GM13977 (cell line): Measurements from ENCODE around the gene RPA4.

ENCODE experiments used
- DNase-seq: peaks from one replicate; pipeline ENCODE4 v3.0.0; 2012; ENCODE audit warnings: low spot score
- CTCF ChIP-seq: IDR thresholded peaks from 2 replicates; pipeline ENCODE4 v1.5.1; 2012; ENCODE audit warnings: mild to moderate bottlenecking, control low read depth; ENCODE audit not compliant: insufficient read depth; ENCODE audit errors: extremely low read depth, missing control alignments
- in situ Hi-C: fragments of 300-500 bp; cut with MboI; formaldehyde crosslinking; loops from one replicate; pipeline ENCODE4 v1.12.0; 2022; ENCODE audit warnings: low sequenced_read_pairs, low pct_unique_long_range_greater_than_20kb, mixed read lengths, inconsistent platforms; ENCODE audit not compliant: unreplicated experiment

RPA4 gene

GRCh38 chrX:96906741-96907140 is 23.0 kb downstream of the RPA4 start:
- in situ Hi-C loops, result no loop called here
- DNase-seq, result no peak
- TF ChIP-seq CTCF, result no peak

DNA sequence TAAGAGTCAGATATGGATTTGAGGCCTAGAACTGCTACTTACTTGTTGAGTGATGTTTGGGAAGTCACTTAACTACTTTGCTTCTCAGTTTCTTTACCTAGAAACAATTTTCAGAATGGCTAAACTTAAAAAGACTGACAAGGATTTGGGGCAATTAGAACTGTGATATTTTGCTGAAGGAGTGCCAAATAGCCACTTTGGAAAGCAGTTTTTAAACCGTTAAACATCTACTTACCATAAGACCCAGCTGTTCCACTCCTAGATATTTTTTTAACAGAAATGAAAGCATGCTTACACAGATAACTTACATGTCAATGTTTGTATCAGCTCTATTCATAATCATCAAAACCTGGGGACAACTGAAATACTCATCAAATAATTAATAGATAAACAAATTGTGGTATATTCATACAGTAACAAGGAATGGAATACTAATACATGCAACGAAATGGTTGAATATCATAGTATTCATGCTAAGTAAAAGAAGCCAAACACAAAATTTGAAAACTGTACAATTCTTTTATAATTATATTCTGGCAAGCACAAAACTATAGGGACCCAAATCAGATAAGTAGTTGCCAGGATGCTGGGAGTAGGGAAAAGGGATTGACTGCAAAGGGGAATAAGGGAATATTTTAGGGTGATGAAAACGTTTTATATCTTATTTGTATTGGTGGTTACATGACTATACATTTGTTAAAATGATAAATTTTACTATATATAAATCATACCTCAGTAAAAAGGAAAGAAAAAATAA is 24.0 kb downstream of the RPA4 start:
- TF ChIP-seq CTCF, result no peak
- DNase-seq, result no peak
- in situ Hi-C loops, result no loop called here

DNA sequence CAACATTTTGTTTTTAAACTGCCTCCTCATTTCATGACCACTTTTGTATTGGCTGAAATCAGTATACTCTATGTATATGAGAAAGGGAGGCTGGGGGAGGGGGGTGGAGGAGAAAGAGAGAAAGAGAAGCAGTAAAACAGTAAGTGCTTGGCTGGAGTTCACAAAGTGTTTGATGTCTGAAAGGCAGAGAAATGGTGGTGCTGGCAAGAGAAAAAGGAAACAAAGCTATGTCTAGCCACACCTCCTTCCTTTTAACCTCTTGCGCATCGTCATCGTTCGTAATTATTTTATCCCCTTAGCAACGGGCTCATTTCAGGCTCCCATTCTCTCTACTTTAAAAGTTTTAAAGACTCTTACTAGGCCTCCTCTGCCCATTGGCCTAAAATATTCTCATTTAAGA is 25.6 kb downstream of the RPA4 start:
- in situ Hi-C loops, result no loop called here
- no peak for DNase-seq
- no peak for TF ChIP-seq CTCF

DNA sequence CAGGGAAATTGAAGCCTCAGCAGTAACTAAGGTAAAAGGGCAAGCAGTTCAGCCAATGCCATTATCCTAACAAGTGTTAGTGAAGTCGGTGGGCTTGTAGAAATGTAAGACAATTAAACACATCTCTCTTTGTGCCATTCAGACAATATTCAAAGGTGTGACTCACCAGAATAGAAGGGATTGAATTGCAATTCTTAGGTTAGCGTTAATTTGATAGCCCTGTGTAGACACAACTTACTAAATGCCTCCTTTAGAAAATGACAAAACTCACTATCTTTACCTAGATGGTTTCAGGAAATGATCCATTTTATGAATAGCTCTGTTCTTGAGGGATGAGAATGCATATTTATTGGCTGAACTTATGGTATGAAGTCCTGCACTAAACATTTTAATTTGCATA is 35.2 kb downstream of the RPA4 start:
- in situ Hi-C loops, result no loop called here
- DNase-seq, result no peak
- TF ChIP-seq CTCF, result no peak

DNA sequence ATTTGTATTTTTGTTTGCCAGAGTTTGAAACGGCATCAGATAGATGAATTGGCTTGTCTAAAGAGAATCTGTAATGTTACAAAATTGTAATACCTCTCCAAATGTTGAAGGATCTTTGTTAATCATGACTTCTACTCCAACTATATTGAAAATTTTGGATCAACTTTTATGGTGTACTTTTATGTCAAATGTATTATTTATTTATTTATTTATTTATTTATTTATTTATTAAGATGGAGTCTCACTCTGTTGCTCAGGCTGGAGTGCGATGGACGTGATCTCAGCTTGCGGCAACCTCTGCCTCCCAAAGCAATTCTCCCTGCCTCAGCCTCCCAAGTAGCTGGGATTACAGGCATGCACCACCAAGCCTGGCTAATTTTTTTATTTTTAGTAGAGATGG is 36.0 kb downstream of the RPA4 start:
- TF ChIP-seq CTCF, result no peak
- in situ Hi-C loops, result no loop called here
- DNase-seq, result no peak

DNA sequence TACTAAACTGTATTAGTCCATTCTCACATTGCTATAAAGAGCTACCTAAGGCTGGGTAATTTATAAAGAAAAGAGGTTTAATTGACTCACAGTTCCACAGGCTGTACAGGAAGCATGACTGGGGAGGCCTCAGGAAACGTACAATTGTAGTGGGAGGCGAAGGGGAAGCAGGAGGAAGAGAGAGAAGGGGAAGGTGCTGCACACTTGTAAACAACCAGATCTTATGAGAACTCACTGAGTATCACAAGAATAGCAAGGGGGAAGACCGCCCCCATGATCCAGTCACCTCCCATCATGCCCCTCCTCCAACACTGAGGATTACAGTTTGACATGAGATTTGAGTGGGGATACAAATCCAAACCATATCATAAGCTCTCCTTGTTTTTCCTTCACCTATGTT is 40.9 kb downstream of the RPA4 start:
- in situ Hi-C loops, result no loop called here
- no peak for TF ChIP-seq CTCF
- DNase-seq, result no peak

- in situ Hi-C loops, result no loop called here
Measured at GRCh38 chrX:96929036-96929435, 45.3 kb downstream of the RPA4 start.

More at GRCh38 chrX:96929036-96929435, 45.3 kb downstream of the RPA4 start:
- no peak for DNase-seq
- TF ChIP-seq CTCF, result no peak
